HepG2 (cell line): Measurements from ENCODE around the gene GRK6. TPM values are rescaled to one million over a fixed set of nuclear protein-coding genes. Genes with fewer than 3 reads are reported as not detected.

ENCODE experiments used
- DMAP1 ChIP-seq: IDR thresholded peaks from 2 replicates; pipeline ENCODE4 v1.6.1; 2016
- FOXP1 ChIP-seq, 2 experiments: fragments of 450-650 bp in 1 of 2; IDR thresholded peaks; 2 replicates each; pipeline ENCODE4 v1.6.1; 2017 to 2018; ENCODE audit warnings: antibody characterized with exemption in 1 of 2
- HNF4A ChIP-seq: sonication (generic); formaldehyde crosslinking; IDR thresholded peaks from 2 replicates; pipeline ENCODE4 v1.4.0; 2020; ENCODE audit warnings: missing genetic modification reagents
- IKZF4 ChIP-seq: sonication (generic); formaldehyde crosslinking; IDR thresholded peaks from 2 replicates; pipeline ENCODE4 v1.5.1; 2020; ENCODE audit warnings: borderline replicate concordance, mild to moderate bottlenecking, low read depth, missing genetic modification reagents; ENCODE audit errors: not compliant biosample characterization
- KDM6A ChIP-seq: IDR thresholded peaks from 2 replicates; pipeline ENCODE4 v1.6.1; 2016; ENCODE audit warnings: low read depth
- MATR3 ChIP-seq: sonication (generic); formaldehyde crosslinking; IDR thresholded peaks from 2 replicates; pipeline ENCODE4 v1.4.0; 2020; ENCODE audit warnings: missing genetic modification reagents
- MXI1 ChIP-seq: IDR thresholded peaks from 3 replicates; pipeline ENCODE4 v1.6.1; 2012; ENCODE audit warnings: low read depth, low read length, inconsistent platforms, borderline replicate concordance
- NBN ChIP-seq: fragments of 450-650 bp; conservative IDR thresholded peaks from 2 replicates; pipeline ENCODE4 v1.6.1; 2017
- POLR2G ChIP-seq: fragments of 200-400 bp; formaldehyde crosslinking; IDR thresholded peaks from 2 replicates; pipeline ENCODE4 v1.6.1; 2018; ENCODE audit warnings: mild to moderate bottlenecking, low read depth, low read length, moderate library complexity
- SIN3B ChIP-seq: fragments of 150-350 bp; IDR thresholded peaks from 2 replicates; pipeline ENCODE4 v1.6.1; 2014; ENCODE audit warnings: low read length
- SP5 ChIP-seq: IDR thresholded peaks from 2 replicates; pipeline ENCODE4 v1.6.1; 2016; ENCODE audit warnings: low read depth, borderline replicate concordance
- THAP11 ChIP-seq: IDR thresholded peaks from 2 replicates; pipeline ENCODE4 v1.6.1; 2016; ENCODE audit warnings: missing biosample characterization, missing genetic modification reagents
- ZNF12 ChIP-seq: sonication (generic); formaldehyde crosslinking; IDR thresholded peaks from 2 replicates; pipeline ENCODE4 v1.5.0; 2020; ENCODE audit warnings: missing genetic modification reagents
- ZNF510 ChIP-seq: sonication (generic); formaldehyde crosslinking; IDR thresholded peaks from 2 replicates; pipeline ENCODE4 v1.4.0; 2020; ENCODE audit warnings: low read depth, mild to moderate bottlenecking, missing genetic modification reagents
- polyA plus RNA-seq, 8 experiments: library from polyadenylated mRNA; depleted of rRNA in 3 of 8; stranded (reverse) in 7 of 8; unstranded in 1 of 8; fragments of >200 nt; fragmentation: Illumina TruSeq in 4 of 8; extraction: Trizol in 4 of 8; gene quantifications; 2 replicates each; pipeline versions ENCODE4 v1.2.1 to v1.2.3, GENCODE V29; 2011 to 2016; ENCODE audit warnings: low read depth in 4 of 8, missing spikeins in 1 of 8, mixed read lengths in 1 of 8; ENCODE audit not compliant: insufficient read depth in 1 of 8
- total RNA-seq, 5 experiments: library from RNA; depleted of rRNA; stranded (reverse); fragments of >200 nt; fragmentation: Illumina TruSeq; extraction: Trizol; gene quantifications; 2 replicates each; pipeline ENCODE4 v1.2.3, GENCODE V29; 2016; ENCODE audit warnings: low read depth in 1 of 5
- TF ChIP-seq, protein P1 (sequence below): sonication (generic); formaldehyde crosslinking; IDR thresholded peaks from 2 replicates; pipeline ENCODE4 v1.4.0; 2020; ENCODE audit warnings: missing genetic modification reagents
- TF ChIP-seq, protein P2 (sequence below): sonication (generic); formaldehyde crosslinking; conservative IDR thresholded peaks from 2 replicates; pipeline ENCODE4 v1.8.0; 2022; ENCODE audit warnings: missing genetic modification reagents
- TF ChIP-seq, protein P3 (sequence below): sonication (generic); formaldehyde crosslinking; IDR thresholded peaks from 2 replicates; pipeline ENCODE4 v1.4.0; 2020; ENCODE audit warnings: missing genetic modification reagents
- TF ChIP-seq, protein P4 (sequence below): fragments of 450-650 bp; IDR thresholded peaks from 2 replicates; pipeline ENCODE4 v1.6.1; 2016
- TF ChIP-seq, protein P5 (sequence below): sonication (generic); formaldehyde crosslinking; conservative IDR thresholded peaks from 2 replicates; pipeline ENCODE4 v1.4.0; 2020; ENCODE audit warnings: missing genetic modification reagents

GRK6 gene
- total and polyA plus RNA-seq, 2 of the 13 experiments (the other 11 are each of a cell fraction or from before 2014, with no cell fraction given): 13.2 to 19.9 TPM

DNA sequence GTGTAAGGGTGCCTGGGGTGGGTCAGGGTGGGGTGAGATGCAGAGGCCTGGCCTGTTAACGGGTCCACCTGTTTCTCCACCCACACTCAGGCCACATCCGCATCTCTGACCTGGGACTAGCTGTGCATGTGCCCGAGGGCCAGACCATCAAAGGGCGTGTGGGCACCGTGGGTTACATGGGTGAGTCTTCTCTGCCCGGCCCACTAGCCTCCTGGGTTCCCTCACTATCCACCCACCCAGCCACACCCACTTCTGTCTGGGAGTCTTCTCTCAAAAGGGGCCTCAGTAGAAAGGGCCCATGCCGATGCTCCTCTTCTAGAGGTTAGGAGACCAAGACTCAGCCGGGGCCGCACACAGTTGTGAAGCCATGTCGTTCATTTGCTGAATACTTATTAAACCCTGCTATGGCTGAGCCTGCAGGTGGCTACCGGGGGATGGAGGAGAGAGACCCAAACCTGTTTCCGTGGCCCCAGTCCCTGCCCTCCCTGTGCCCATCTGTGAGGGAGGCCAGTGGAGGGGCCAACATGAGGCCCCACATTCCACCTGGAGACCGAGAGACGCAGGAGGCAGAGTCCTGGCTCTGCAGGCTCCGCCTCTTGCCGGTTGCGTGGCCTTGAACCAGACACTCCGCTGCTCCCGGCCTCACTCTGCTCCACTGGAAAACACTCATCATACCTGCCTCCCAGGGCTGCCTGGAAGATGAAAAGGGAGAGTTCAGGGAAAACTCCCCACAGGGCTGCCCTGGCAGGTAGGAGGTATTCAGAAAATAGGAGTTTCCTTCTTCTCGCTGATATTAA lies 8.7 kb downstream of the GRK6 start (continued):
- TF ChIP-seq DMAP1 (no peak), KDM6A (CRISPR knock-in tag) (no peak), SP5 (peak; percentile 61; the same call in 1 of the 2 replicates), ZNF12 (CRISPR knock-in tag) (no peak), MATR3 (no peak), MXI1 (0 out of 3 replicates have a peak, but pooled peaks have one; percentile 32), ZNF510 (CRISPR knock-in tag) (no peak), FOXP1 (IDR thresholded peaks at IDR 0.05) (no peak), FOXP1 (CRISPR knock-in tag; IDR thresholded peaks at IDR 0.05) (no peak), THAP11 (CRISPR knock-in tag) (no peak), IKZF4 (CRISPR knock-in tag) (no peak), NBN (no peak), SIN3B (no peak), HNF4A (CRISPR knock-in tag) (peak; percentile 45), POLR2G (peak; percentile 58; the same call in 1 of the 2 replicates)
- TF ChIP-seq, protein P1, sequence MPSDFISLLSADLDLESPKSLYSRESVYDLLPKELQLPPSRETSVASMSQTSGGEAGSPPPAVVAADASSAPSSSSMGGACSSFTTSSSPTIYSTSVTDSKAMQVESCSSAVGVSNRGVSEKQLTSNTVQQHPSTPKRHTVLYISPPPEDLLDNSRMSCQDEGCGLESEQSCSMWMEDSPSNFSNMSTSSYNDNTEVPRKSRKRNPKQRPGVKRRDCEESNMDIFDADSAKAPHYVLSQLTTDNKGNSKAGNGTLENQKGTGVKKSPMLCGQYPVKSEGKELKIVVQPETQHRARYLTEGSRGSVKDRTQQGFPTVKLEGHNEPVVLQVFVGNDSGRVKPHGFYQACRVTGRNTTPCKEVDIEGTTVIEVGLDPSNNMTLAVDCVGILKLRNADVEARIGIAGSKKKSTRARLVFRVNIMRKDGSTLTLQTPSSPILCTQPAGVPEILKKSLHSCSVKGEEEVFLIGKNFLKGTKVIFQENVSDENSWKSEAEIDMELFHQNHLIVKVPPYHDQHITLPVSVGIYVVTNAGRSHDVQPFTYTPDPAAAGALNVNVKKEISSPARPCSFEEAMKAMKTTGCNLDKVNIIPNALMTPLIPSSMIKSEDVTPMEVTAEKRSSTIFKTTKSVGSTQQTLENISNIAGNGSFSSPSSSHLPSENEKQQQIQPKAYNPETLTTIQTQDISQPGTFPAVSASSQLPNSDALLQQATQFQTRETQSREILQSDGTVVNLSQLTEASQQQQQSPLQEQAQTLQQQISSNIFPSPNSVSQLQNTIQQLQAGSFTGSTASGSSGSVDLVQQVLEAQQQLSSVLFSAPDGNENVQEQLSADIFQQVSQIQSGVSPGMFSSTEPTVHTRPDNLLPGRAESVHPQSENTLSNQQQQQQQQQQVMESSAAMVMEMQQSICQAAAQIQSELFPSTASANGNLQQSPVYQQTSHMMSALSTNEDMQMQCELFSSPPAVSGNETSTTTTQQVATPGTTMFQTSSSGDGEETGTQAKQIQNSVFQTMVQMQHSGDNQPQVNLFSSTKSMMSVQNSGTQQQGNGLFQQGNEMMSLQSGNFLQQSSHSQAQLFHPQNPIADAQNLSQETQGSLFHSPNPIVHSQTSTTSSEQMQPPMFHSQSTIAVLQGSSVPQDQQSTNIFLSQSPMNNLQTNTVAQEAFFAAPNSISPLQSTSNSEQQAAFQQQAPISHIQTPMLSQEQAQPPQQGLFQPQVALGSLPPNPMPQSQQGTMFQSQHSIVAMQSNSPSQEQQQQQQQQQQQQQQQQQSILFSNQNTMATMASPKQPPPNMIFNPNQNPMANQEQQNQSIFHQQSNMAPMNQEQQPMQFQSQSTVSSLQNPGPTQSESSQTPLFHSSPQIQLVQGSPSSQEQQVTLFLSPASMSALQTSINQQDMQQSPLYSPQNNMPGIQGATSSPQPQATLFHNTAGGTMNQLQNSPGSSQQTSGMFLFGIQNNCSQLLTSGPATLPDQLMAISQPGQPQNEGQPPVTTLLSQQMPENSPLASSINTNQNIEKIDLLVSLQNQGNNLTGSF (CRISPR knock-in tag): no peak
- TF ChIP-seq, protein P2, sequence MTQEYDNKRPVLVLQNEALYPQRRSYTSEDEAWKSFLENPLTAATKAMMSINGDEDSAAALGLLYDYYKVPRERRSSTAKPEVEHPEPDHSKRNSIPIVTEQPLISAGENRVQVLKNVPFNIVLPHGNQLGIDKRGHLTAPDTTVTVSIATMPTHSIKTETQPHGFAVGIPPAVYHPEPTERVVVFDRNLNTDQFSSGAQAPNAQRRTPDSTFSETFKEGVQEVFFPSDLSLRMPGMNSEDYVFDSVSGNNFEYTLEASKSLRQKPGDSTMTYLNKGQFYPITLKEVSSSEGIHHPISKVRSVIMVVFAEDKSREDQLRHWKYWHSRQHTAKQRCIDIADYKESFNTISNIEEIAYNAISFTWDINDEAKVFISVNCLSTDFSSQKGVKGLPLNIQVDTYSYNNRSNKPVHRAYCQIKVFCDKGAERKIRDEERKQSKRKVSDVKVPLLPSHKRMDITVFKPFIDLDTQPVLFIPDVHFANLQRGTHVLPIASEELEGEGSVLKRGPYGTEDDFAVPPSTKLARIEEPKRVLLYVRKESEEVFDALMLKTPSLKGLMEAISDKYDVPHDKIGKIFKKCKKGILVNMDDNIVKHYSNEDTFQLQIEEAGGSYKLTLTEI (CRISPR knock-in tag): no peak
- TF ChIP-seq, protein P3, sequence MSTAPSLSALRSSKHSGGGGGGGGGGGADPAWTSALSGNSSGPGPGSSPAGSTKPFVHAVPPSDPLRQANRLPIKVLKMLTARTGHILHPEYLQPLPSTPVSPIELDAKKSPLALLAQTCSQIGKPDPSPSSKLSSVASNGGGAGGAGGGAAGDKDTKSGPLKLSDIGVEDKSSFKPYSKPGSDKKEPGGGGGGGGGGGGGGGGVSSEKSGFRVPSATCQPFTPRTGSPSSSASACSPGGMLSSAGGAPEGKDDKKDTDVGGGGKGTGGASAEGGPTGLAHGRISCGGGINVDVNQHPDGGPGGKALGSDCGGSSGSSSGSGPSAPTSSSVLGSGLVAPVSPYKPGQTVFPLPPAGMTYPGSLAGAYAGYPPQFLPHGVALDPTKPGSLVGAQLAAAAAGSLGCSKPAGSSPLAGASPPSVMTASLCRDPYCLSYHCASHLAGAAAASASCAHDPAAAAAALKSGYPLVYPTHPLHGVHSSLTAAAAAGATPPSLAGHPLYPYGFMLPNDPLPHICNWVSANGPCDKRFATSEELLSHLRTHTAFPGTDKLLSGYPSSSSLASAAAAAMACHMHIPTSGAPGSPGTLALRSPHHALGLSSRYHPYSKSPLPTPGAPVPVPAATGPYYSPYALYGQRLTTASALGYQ (CRISPR knock-in tag): no peak
- TF ChIP-seq, protein P4, sequence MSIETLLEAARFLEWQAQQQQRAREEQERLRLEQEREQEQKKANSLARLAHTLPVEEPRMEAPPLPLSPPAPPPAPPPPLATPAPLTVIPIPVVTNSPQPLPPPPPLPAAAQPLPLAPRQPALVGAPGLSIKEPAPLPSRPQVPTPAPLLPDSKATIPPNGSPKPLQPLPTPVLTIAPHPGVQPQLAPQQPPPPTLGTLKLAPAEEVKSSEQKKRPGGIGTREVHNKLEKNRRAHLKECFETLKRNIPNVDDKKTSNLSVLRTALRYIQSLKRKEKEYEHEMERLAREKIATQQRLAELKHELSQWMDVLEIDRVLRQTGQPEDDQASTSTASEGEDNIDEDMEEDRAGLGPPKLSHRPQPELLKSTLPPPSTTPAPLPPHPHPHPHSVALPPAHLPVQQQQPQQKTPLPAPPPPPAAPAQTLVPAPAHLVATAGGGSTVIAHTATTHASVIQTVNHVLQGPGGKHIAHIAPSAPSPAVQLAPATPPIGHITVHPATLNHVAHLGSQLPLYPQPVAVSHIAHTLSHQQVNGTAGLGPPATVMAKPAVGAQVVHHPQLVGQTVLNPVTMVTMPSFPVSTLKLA: no peak
- TF ChIP-seq, protein P5, sequence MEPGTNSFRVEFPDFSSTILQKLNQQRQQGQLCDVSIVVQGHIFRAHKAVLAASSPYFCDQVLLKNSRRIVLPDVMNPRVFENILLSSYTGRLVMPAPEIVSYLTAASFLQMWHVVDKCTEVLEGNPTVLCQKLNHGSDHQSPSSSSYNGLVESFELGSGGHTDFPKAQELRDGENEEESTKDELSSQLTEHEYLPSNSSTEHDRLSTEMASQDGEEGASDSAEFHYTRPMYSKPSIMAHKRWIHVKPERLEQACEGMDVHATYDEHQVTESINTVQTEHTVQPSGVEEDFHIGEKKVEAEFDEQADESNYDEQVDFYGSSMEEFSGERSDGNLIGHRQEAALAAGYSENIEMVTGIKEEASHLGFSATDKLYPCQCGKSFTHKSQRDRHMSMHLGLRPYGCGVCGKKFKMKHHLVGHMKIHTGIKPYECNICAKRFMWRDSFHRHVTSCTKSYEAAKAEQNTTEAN (CRISPR knock-in tag): no peak
